ENCODE measurements around the gene TMEM170A. TPM values are rescaled to one million over a fixed set of nuclear protein-coding genes. Genes with fewer than 3 reads are reported as not detected.

TMEM170A gene
- total and polyA plus RNA-seq, 2 donors (not counting 1 experiment from before 2014, with no cell fraction given) = 21.8 to 37.9 TPM

DNA sequence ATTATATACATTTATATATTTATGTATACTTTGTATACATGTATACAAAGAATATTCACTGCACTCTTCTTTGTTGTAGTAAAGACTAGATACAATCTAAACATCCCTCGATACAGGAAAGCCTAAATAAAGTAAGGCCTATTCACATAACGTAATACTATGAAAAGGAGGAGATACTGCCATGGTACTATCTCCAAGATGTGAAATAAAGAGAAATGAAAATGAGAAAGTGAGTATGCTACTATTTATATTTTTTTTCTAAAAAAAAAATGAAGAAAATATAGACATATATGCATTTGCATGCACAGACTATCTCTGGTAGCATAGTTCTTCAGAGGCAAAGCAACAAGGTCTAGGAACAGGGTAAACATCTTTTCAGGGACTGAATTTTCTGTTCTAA, 50.5 kb downstream of the TMEM170A start:
- Histone ChIP-seq H3K4me3 (ENCODE audit: control extremely low read depth in 1 of 5, extremely low read depth in 1 of 5, insufficient read depth in 1 of 5, low read depth in 2 of 5, low read length in 4 of 5) (no peak overlapping the region), H4K20me1 (ENCODE audit: control insufficient read depth, insufficient read depth, low read length, poor library complexity, severe bottlenecking) (peaks cover 14% of the 10 kb centered on the region), H3K4me1 (ENCODE audit: control insufficient read depth in 2 of 2, insufficient read depth in 2 of 2, low read length in 2 of 2) (no peaks in the 10 kb centered on the region), H3K36me3 (replicated peaks in 1 of 2; ENCODE audit: control extremely low read depth in 1 of 2, control insufficient read depth in 1 of 2, extremely low read depth in 1 of 2, insufficient read depth in 2 of 2, low read length in 1 of 2) (peaks cover 7 to 21% of the 10 kb centered on the region in 2 experiments), H3K27me3 (replicated peaks in 1 of 4; ENCODE audit: control extremely low read depth in 1 of 4, control insufficient read depth in 3 of 4, insufficient read depth in 4 of 4, low read length in 3 of 4) (no peaks in the 10 kb centered on the region), H2AFZ (ENCODE audit: insufficient read depth, low read depth, low read length, poor library complexity, severe bottlenecking) (no peak overlapping the region), H3K9me3 (ENCODE audit: control extremely low read depth in 1 of 3, control insufficient read depth in 2 of 3, insufficient read depth in 1 of 3, low read length in 2 of 3) (no peaks in the 10 kb centered on the region), H3K79me2 (ENCODE audit: control insufficient read depth, insufficient read depth, low read length) (peaks cover 33% of the 10 kb centered on the region), H3K9ac (ENCODE audit: low read length) (no peak overlapping the region), H3K27ac (ENCODE audit: low read length in 2 of 2) (no peak overlapping the region), H3K4me2 (replicated peaks; ENCODE audit: low read depth, low read length, poor library complexity, severe bottlenecking) (no peak overlapping the region)
- Mint-ChIP-seq H3K4me3 (no peak overlapping the region), H3K9me3 (ENCODE audit: insufficient read depth) (no peaks in the 10 kb centered on the region), H3K27me3 (no peaks in the 10 kb centered on the region), H3K4me1 (peaks cover 3% of the 10 kb centered on the region), H3K27ac (no peak overlapping the region)
- ChIA-PET CTCF (no interaction called here), POLR2A (interaction anchor here (0.6 kb wide), 1 partner anchor 268 kb away, joined by 3 read pairs; no protein-coding TSS in a partner anchor)
- intact Hi-C loops (cut with micrococcal nuclease) = no loop called here
- WGBS (ENCODE audit: insufficient coverage) = no CpG with 5 or more reads among the region's 2 CpGs
- TF ChIP-seq EZH2 (IDR thresholded peaks at IDR 0.05; ENCODE audit: borderline replicate concordance, insufficient read depth, low read depth, low read length, poor library complexity, severe bottlenecking) = no peak
- TF ChIP-seq CTCF (IDR thresholded peaks at IDR 0.05) = no peak
- DNase-seq (no peak), ATAC-seq (ENCODE audit: low read depth) (no peak)

GRCh38 chr16:75406943-75407342, 57.5 kb downstream of the TMEM170A start:
- Histone ChIP-seq H4K20me1 (ENCODE audit: control insufficient read depth, insufficient read depth, low read length, poor library complexity, severe bottlenecking) (peaks cover 6% of the 10 kb centered on the region), H3K4me2 (replicated peaks; ENCODE audit: low read depth, low read length, poor library complexity, severe bottlenecking) (no peak overlapping the region), H3K9ac (ENCODE audit: low read length) (no peak overlapping the region), H3K27ac (ENCODE audit: low read length in 2 of 2) (no peak overlapping the region), H3K36me3 (replicated peaks in 1 of 2; ENCODE audit: control extremely low read depth in 1 of 2, control insufficient read depth in 1 of 2, extremely low read depth in 1 of 2, insufficient read depth in 2 of 2, low read length in 1 of 2) (peaks cover 1 to 15% of the 10 kb centered on the region in 2 experiments), H3K27me3 (replicated peaks in 1 of 4; ENCODE audit: control extremely low read depth in 1 of 4, control insufficient read depth in 3 of 4, insufficient read depth in 4 of 4, low read length in 3 of 4) (no peaks in the 10 kb centered on the region), H3K4me3 (ENCODE audit: control extremely low read depth in 1 of 5, extremely low read depth in 1 of 5, insufficient read depth in 1 of 5, low read depth in 2 of 5, low read length in 4 of 5) (no peak overlapping the region), H3K79me2 (ENCODE audit: control insufficient read depth, insufficient read depth, low read length) (no peaks in the 10 kb centered on the region), H2AFZ (ENCODE audit: insufficient read depth, low read depth, low read length, poor library complexity, severe bottlenecking) (no peak overlapping the region), H3K4me1 (ENCODE audit: control insufficient read depth in 2 of 2, insufficient read depth in 2 of 2, low read length in 2 of 2) (no peaks in the 10 kb centered on the region), H3K9me3 (ENCODE audit: control extremely low read depth in 1 of 3, control insufficient read depth in 2 of 3, insufficient read depth in 1 of 3, low read length in 2 of 3) (no peaks in the 10 kb centered on the region)
- POLR2A ChIA-PET = no interaction called here
- Mint-ChIP-seq H3K27ac (no peak overlapping the region), H3K4me1 (no peaks in the 10 kb centered on the region), H3K4me3 (no peak overlapping the region), H3K9me3 (ENCODE audit: insufficient read depth) (no peaks in the 10 kb centered on the region), H3K27me3 (no peaks in the 10 kb centered on the region)
- TF ChIP-seq EZH2 (IDR thresholded peaks at IDR 0.05; ENCODE audit: borderline replicate concordance, insufficient read depth, low read depth, low read length, poor library complexity, severe bottlenecking) (no peak), CTCF (IDR thresholded peaks at IDR 0.05) (no peak)
- DNase-seq (no peak), ATAC-seq (ENCODE audit: low read depth) (no peak)
- WGBS (ENCODE audit: insufficient coverage) = no CpG with 5 or more reads among the region's 4 CpGs
- CTCF ChIA-PET = interaction anchor here (7.6 kb wide), 1 partner anchor 208 kb away, joined by 96 read pairs; no protein-coding TSS in a partner anchor
- intact Hi-C loops (cut with micrococcal nuclease) = no loop called here

Measured in B cell (primary cell).